CD14-positive monocyte (primary cell): ENCODE results near the gene RNF152. TPM values are rescaled to one million over a fixed set of nuclear protein-coding genes. Genes with fewer than 3 reads are reported as not detected.

ENCODE experiments used
- DNase-seq, 3 donors: peaks; one replicate each; pipeline ENCODE4 v3.0.0-alpha.2; 2011 to 2022
- H2AFZ ChIP-seq: 2 replicates; pipeline ENCODE4 v1.6.0; 2012; ENCODE audit warnings: mild to moderate bottlenecking, low read depth, low read length, inconsistent platforms; ENCODE audit not compliant: insufficient read depth, poor library complexity, severe bottlenecking
- H3K27ac ChIP-seq, 2 donors: 1 replicate in 1 of 2; 2 replicates in 1 of 2; pipeline ENCODE4 v1.5.1; 2012 to 2013; ENCODE audit warnings: low read length in 2 of 2, control low read depth in 1 of 2, inconsistent platforms in 1 of 2, low read depth in 1 of 2, mild to moderate bottlenecking in 1 of 2
- H3K27me3 ChIP-seq, 2 donors: one replicate each; pipeline versions ENCODE4 v1.6.0 to v1.6.1; 2011 to 2013; ENCODE audit warnings: low read length in 2 of 2; ENCODE audit not compliant: control insufficient read depth in 2 of 2, insufficient read depth in 2 of 2
- H3K36me3 ChIP-seq, 2 donors: replicated peaks in 1 of 2; 1 replicate in 1 of 2; 2 replicates in 1 of 2; pipeline versions ENCODE4 v1.5.1 to v1.6.1; 2012 to 2013; ENCODE audit warnings: low read length in 2 of 2, control low read depth in 1 of 2, inconsistent platforms in 1 of 2, mild to moderate bottlenecking in 1 of 2; ENCODE audit not compliant: insufficient read depth in 2 of 2, control insufficient read depth in 1 of 2
- H3K4me1 ChIP-seq, 2 donors: 1 replicate in 1 of 2; 2 replicates in 1 of 2; pipeline versions ENCODE4 v1.5.1 to v1.6.1; 2012 to 2013; ENCODE audit warnings: low read length in 2 of 2, control low read depth in 1 of 2, inconsistent platforms in 1 of 2, mild to moderate bottlenecking in 1 of 2, moderate library complexity in 1 of 2; ENCODE audit not compliant: insufficient read depth in 2 of 2, control insufficient read depth in 1 of 2
- H3K4me2 ChIP-seq: replicated peaks from 2 replicates; pipeline ENCODE3; 2012; ENCODE audit warnings: low read length, moderate library complexity, mild to moderate bottlenecking; ENCODE audit not compliant: poor library complexity, severe bottlenecking; ENCODE audit errors: extremely low read depth
- H3K4me3 ChIP-seq, 3 experiments: fragments of 200-600 bp in 1 of 3; sonication (generic) in 1 of 3; replicated peaks in 1 of 3; 1 replicate in 2 of 3; 2 replicates in 1 of 3; pipeline ENCODE4 v1.5.1; 2011 to 2013; ENCODE audit warnings: low read length in 3 of 3, mild to moderate bottlenecking in 3 of 3, control low read depth in 2 of 3, low read depth in 2 of 3, inconsistent platforms in 1 of 3, moderate library complexity in 1 of 3
- H3K79me2 ChIP-seq: 2 replicates; pipeline ENCODE4 v1.6.0; 2012; ENCODE audit warnings: mild to moderate bottlenecking, control low read depth, inconsistent platforms, low read length, moderate library complexity; ENCODE audit not compliant: insufficient read depth
- H3K9ac ChIP-seq: 2 replicates; pipeline ENCODE4 v1.6.0; 2017; ENCODE audit warnings: low read length, mild to moderate bottlenecking; ENCODE audit not compliant: insufficient read depth, poor library complexity, severe bottlenecking
- H3K9me3 ChIP-seq, 2 donors: replicated peaks in 1 of 2; 1 replicate in 1 of 2; 2 replicates in 1 of 2; pipeline versions ENCODE4 v1.5.1 to v1.6.1; 2012 to 2013; ENCODE audit warnings: low read length in 2 of 2, control low read depth in 1 of 2; ENCODE audit not compliant: control insufficient read depth in 1 of 2, insufficient read depth in 1 of 2
- H4K20me1 ChIP-seq: 2 replicates; pipeline ENCODE4 v1.6.0; 2012; ENCODE audit warnings: mild to moderate bottlenecking, low read length, control low read depth, moderate library complexity; ENCODE audit not compliant: insufficient read depth
- H3K27ac Mint-ChIP-seq, 7 donors: one replicate each; pipeline ENCODE4 v1.8.0; 2020; ENCODE audit warnings: mild to moderate bottlenecking in 7 of 7, mixed read lengths in 7 of 7, moderate library complexity in 6 of 7, inconsistent platforms in 2 of 7
- H3K27me3 Mint-ChIP-seq, 3 donors: one replicate each; pipeline ENCODE4 v1.8.0; 2021 to 2022; ENCODE audit warnings: low read depth in 3 of 3, mild to moderate bottlenecking in 3 of 3, mixed read lengths in 3 of 3, moderate library complexity in 3 of 3, inconsistent platforms in 1 of 3
- H3K36me3 Mint-ChIP-seq, 2 donors: one replicate each; pipeline ENCODE4 v1.8.0; 2020; ENCODE audit warnings: mixed read lengths in 2 of 2, inconsistent platforms in 1 of 2, mild to moderate bottlenecking in 1 of 2
- H3K4me1 Mint-ChIP-seq: one replicate; pipeline ENCODE4 v1.8.0; 2020; ENCODE audit warnings: mild to moderate bottlenecking, mixed read lengths
- H3K4me3 Mint-ChIP-seq, 2 donors: one replicate each; pipeline ENCODE4 v1.8.0; 2020; ENCODE audit warnings: mild to moderate bottlenecking in 2 of 2, mixed read lengths in 2 of 2, moderate library complexity in 1 of 2
- H3K9me3 Mint-ChIP-seq, 7 donors: one replicate each; pipeline ENCODE4 v1.8.0; 2020 to 2022; ENCODE audit warnings: mixed read lengths in 7 of 7, mild to moderate bottlenecking in 6 of 7, moderate library complexity in 6 of 7, inconsistent platforms in 2 of 7
- WGBS: methylation state at CpG from one replicate; pipeline ENCODE4 v1.1.5; 2013; ENCODE audit warnings: missing lambda C conversion rate; ENCODE audit not compliant: insufficient coverage; 5-methylcytosine and 5-hydroxymethylcytosine counted together
- intact Hi-C, 2 donors: fragments of 100-400 bp; cut with micrococcal nuclease; formaldehyde crosslinking; loops; one replicate each; pipeline versions ENCODE4 v1.15.0 to v1.15.1; 2023
- polyA plus RNA-seq, 3 donors: library from polyadenylated mRNA; depleted of rRNA in 1 of 3; unstranded in 2 of 3; stranded (reverse) in 1 of 3; fragments of 300-500 nt in 2 of 3; fragments of >200 nt in 1 of 3; fragmentation: Illumina TruSeq in 2 of 3; gene quantifications; 1 replicate in 2 of 3; 2 replicates in 1 of 3; pipeline ENCODE4 v1.2.3, GENCODE V29; 2012 to 2021
- TF ChIP-seq, protein P1 (sequence below): fragments of 200-600 bp; IDR thresholded peaks from one replicate; pipeline ENCODE4 v1.8.0; 2022; ENCODE audit warnings: antibody characterized with exemption, mild to moderate bottlenecking

RNF152 gene
- polyA plus RNA-seq, 3 donors, result 0.03 to 0.54 (median 0.45) TPM

DNA sequence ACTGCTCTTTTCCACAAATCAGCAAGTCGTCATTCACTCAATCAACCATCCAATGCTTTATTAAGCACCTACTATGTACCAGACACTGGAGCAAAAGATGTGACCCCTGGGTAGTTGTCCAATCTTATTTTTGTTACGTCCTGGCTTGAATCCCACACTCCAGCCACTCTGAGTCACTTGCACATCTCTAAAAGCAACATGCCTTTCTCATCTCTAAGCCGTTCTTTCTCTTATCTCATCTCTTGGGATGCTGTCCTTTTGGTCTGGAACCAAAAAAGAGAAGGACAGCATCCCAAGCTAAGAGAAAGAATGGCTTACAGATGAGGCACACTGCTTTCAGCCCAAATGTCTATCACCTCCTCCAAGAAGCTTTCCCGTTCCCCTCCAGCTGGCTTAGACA, 58.8 kb downstream of the RNF152 start:
- 77% methylated on average over 4 of the region's 4 CpGs for WGBS
- Mint-ChIP-seq H3K9me3 (peaks cover 4 to 31% (median 19%) of the 10 kb centered on the region in 7 donors), H3K27ac (no peak overlapping the region), H3K36me3 (peaks cover 2 to 5% of the 10 kb centered on the region in 2 donors), H3K27me3 (peaks cover 78 to 90% (median 86%) of the 10 kb centered on the region in 3 donors), H3K4me1 (peaks cover 16% of the 10 kb centered on the region), H3K4me3 (peak overlapping the region in 1 of 2 donors; percentile 71)
- DNase-seq, result no peak
- intact Hi-C loops, result no loop called here
- Histone ChIP-seq H3K4me2 (no peak overlapping the region), H3K4me3 (no peak overlapping the region), H3K79me2 (no peaks in the 10 kb centered on the region), H3K27ac (no peak overlapping the region), H3K4me1 (peaks cover 17 to 19% of the 10 kb centered on the region in 2 donors), H3K9ac (no peak overlapping the region), H4K20me1 (no peaks in the 10 kb centered on the region), H2AFZ (no peak overlapping the region), H3K36me3 (no peaks in the 10 kb centered on the region), H3K27me3 (peaks cover 88 to 95% of the 10 kb centered on the region in 2 donors), H3K9me3 (peaks cover 6 to 27% of the 10 kb centered on the region in 2 donors)
- TF ChIP-seq, protein P1, sequence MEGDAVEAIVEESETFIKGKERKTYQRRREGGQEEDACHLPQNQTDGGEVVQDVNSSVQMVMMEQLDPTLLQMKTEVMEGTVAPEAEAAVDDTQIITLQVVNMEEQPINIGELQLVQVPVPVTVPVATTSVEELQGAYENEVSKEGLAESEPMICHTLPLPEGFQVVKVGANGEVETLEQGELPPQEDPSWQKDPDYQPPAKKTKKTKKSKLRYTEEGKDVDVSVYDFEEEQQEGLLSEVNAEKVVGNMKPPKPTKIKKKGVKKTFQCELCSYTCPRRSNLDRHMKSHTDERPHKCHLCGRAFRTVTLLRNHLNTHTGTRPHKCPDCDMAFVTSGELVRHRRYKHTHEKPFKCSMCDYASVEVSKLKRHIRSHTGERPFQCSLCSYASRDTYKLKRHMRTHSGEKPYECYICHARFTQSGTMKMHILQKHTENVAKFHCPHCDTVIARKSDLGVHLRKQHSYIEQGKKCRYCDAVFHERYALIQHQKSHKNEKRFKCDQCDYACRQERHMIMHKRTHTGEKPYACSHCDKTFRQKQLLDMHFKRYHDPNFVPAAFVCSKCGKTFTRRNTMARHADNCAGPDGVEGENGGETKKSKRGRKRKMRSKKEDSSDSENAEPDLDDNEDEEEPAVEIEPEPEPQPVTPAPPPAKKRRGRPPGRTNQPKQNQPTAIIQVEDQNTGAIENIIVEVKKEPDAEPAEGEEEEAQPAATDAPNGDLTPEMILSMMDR, result no peak

DNA sequence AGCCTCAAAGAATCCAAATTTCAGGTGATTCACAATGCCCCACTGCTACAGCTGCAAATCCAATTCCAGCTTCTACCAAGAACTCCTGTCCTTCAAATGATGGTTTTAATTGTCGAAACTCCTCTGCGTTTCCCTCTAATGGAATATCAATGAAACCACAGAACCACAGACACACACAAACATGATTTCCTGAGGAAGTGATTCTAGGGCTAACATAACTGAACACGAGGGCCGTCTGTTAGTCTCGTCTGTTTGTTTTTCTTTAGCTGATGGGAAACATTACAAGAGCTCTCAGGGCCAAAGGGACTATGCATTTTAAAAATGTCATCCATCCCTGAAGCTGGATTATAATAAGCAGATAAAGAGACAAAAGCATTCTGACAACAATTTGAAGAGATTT, 59.4 kb downstream of the RNF152 start:
- Histone ChIP-seq H3K4me3 (peak overlapping the region in 1 of 3 experiments; percentile 12), H3K9ac (no peak overlapping the region), H4K20me1 (no peaks in the 10 kb centered on the region), H3K27ac (no peak overlapping the region), H3K4me1 (peaks cover 17 to 19% of the 10 kb centered on the region in 2 donors), H3K4me2 (peak overlapping the region; percentile 31), H2AFZ (no peak overlapping the region), H3K79me2 (no peaks in the 10 kb centered on the region), H3K9me3 (peaks cover 6 to 27% of the 10 kb centered on the region in 2 donors), H3K36me3 (no peaks in the 10 kb centered on the region), H3K27me3 (peaks cover 88 to 95% of the 10 kb centered on the region in 2 donors)
- Mint-ChIP-seq H3K9me3 (peaks cover 4 to 26% (median 15%) of the 10 kb centered on the region in 7 donors), H3K27ac (no peak overlapping the region), H3K4me1 (peaks cover 16% of the 10 kb centered on the region), H3K36me3 (peaks cover 2 to 5% of the 10 kb centered on the region in 2 donors), H3K4me3 (peak overlapping the region in 1 of 2 donors; percentile 71), H3K27me3 (peaks cover 78 to 90% (median 85%) of the 10 kb centered on the region in 3 donors)
- DNase-seq, result peak; percentile 32 to 55 (median 45)
- WGBS, result 0% methylated on average over 2 of the region's 5 CpGs
- TF ChIP-seq, protein P1, result no peak
- intact Hi-C loops, result no loop called here
